Activated T-helper 17 cell treated with anti-CD3 and anti-CD28 coated beads, Interleukin-2, amount 50 U/mL, for 72 hours (primary cell): ENCODE results near the gene RAE1. TPM values are rescaled to one million over a fixed set of nuclear protein-coding genes. Genes with fewer than 3 reads are reported as not detected.

ENCODE experiments used
- ATAC-seq: fragments of 150-1000 bp; cut with Tn5 transposase; replicated peaks from 2 replicates; pipeline ENCODE4 v1.10.0; 2021; ENCODE audit warnings: mild to moderate bottlenecking, moderate library complexity
- H3K27ac Mint-ChIP-seq: one replicate; pipeline ENCODE4 v1.8.0; 2022; ENCODE audit warnings: mixed read lengths
- H3K27me3 Mint-ChIP-seq: one replicate; pipeline ENCODE4 v1.8.0; 2022; ENCODE audit warnings: mixed read lengths
- H3K36me3 Mint-ChIP-seq: one replicate; pipeline ENCODE4 v1.8.0; 2022; ENCODE audit warnings: low read depth, mild to moderate bottlenecking, mixed read lengths
- H3K4me1 Mint-ChIP-seq: one replicate; pipeline ENCODE4 v1.8.0; 2022; ENCODE audit warnings: mixed read lengths
- H3K4me3 Mint-ChIP-seq: one replicate; pipeline ENCODE4 v1.8.0; 2022; ENCODE audit warnings: mild to moderate bottlenecking, mixed read lengths
- H3K9me3 Mint-ChIP-seq: one replicate; pipeline ENCODE4 v1.8.0; 2022; ENCODE audit warnings: mixed read lengths
- total RNA-seq, 2 donors: library from RNA; stranded (reverse); gene quantifications; one replicate each; pipeline ENCODE4 v1.2.3, GENCODE V29; 2022

The RAE1 gene
- total RNA-seq, 2 donors from 2014 or later = 48.3 to 79.7 TPM

- no peaks in the 10 kb centered on the region for H3K9me3 Mint-ChIP-seq
- peaks cover 6% of the 10 kb centered on the region for H3K4me1 Mint-ChIP-seq
- peak overlapping the region; percentile 25 for H3K27ac Mint-ChIP-seq
- no peak overlapping the region for H3K4me3 Mint-ChIP-seq
- peaks cover 39% of the 10 kb centered on the region for H3K36me3 Mint-ChIP-seq
- no peaks in the 10 kb centered on the region for H3K27me3 Mint-ChIP-seq
- ATAC-seq = no peak
Measured at GRCh38 chr20:57383447-57384347, 32.6 kb downstream of the RAE1 start.

GRCh38 chr20:57384486-57384885, 33.4 kb downstream of the RAE1 start:
- no peaks in the 10 kb centered on the region for H3K27me3 Mint-ChIP-seq
- H3K36me3 Mint-ChIP-seq = peaks cover 31% of the 10 kb centered on the region
- no peak overlapping the region for H3K4me3 Mint-ChIP-seq
- H3K27ac Mint-ChIP-seq = peak overlapping the region; percentile 25
- H3K9me3 Mint-ChIP-seq = no peaks in the 10 kb centered on the region
- H3K4me1 Mint-ChIP-seq = peaks cover 6% of the 10 kb centered on the region
- no peak for ATAC-seq

GRCh38 chr20:57384953-57385761, 34.1 kb downstream of the RAE1 start:
- ATAC-seq = no peak
- no peak overlapping the region for H3K4me3 Mint-ChIP-seq
- peak overlapping the region; percentile 25 for H3K27ac Mint-ChIP-seq
- H3K4me1 Mint-ChIP-seq = peaks cover 6% of the 10 kb centered on the region
- no peaks in the 10 kb centered on the region for H3K9me3 Mint-ChIP-seq
- no peaks in the 10 kb centered on the region for H3K27me3 Mint-ChIP-seq
- peaks cover 25% of the 10 kb centered on the region for H3K36me3 Mint-ChIP-seq

GRCh38 chr20:57385940-57386339, 34.9 kb downstream of the RAE1 start:
- Mint-ChIP-seq H3K36me3 (peaks cover 17% of the 10 kb centered on the region), H3K27ac (no peak overlapping the region), H3K4me3 (no peak overlapping the region), H3K9me3 (no peaks in the 10 kb centered on the region), H3K27me3 (no peaks in the 10 kb centered on the region), H3K4me1 (peaks cover 6% of the 10 kb centered on the region)
- ATAC-seq = no peak

- Mint-ChIP-seq H3K27ac (no peak overlapping the region), H3K4me1 (peaks cover 2% of the 10 kb centered on the region), H3K4me3 (no peak overlapping the region), H3K27me3 (no peaks in the 10 kb centered on the region), H3K9me3 (no peaks in the 10 kb centered on the region), H3K36me3 (peaks cover 10% of the 10 kb centered on the region)
- ATAC-seq = no peak
Measured at GRCh38 chr20:57386762-57387161, 35.7 kb downstream of the RAE1 start.

GRCh38 chr20:57387463-57387862, 36.4 kb downstream of the RAE1 start:
- Mint-ChIP-seq H3K27me3 (no peaks in the 10 kb centered on the region), H3K4me3 (no peak overlapping the region), H3K27ac (no peak overlapping the region), H3K4me1 (no peaks in the 10 kb centered on the region), H3K9me3 (no peaks in the 10 kb centered on the region), H3K36me3 (peaks cover 15% of the 10 kb centered on the region)
- ATAC-seq = no peak

- H3K36me3 Mint-ChIP-seq = peaks cover 20% of the 10 kb centered on the region
- no peaks in the 10 kb centered on the region for H3K27me3 Mint-ChIP-seq
- no peak overlapping the region for H3K27ac Mint-ChIP-seq
- peaks cover 1% of the 10 kb centered on the region for H3K4me1 Mint-ChIP-seq
- H3K4me3 Mint-ChIP-seq = no peak overlapping the region
- H3K9me3 Mint-ChIP-seq = no peaks in the 10 kb centered on the region
- no peak for ATAC-seq
Measured at GRCh38 chr20:57387945-57388371, 36.9 kb downstream of the RAE1 start.

GRCh38 chr20:57388953-57389694, 38.1 kb downstream of the RAE1 start:
- no peaks in the 10 kb centered on the region for H3K9me3 Mint-ChIP-seq
- no peaks in the 10 kb centered on the region for H3K27me3 Mint-ChIP-seq
- H3K27ac Mint-ChIP-seq = peak overlapping the region; percentile 81
- H3K4me1 Mint-ChIP-seq = peaks cover 13% of the 10 kb centered on the region
- H3K4me3 Mint-ChIP-seq = peak overlapping the region; percentile 92
- peaks cover 30% of the 10 kb centered on the region for H3K36me3 Mint-ChIP-seq
- peak; percentile 12 for ATAC-seq

- H3K27me3 Mint-ChIP-seq = no peaks in the 10 kb centered on the region
- ATAC-seq = peak; percentile 13
- H3K4me1 Mint-ChIP-seq = peaks cover 14% of the 10 kb centered on the region
- H3K4me3 Mint-ChIP-seq = peak overlapping the region; percentile 92
- peaks cover 32% of the 10 kb centered on the region for H3K36me3 Mint-ChIP-seq
- no peaks in the 10 kb centered on the region for H3K9me3 Mint-ChIP-seq
- H3K27ac Mint-ChIP-seq = peak overlapping the region; percentile 89
Measured at GRCh38 chr20:57389695-57390603, 38.9 kb downstream of the RAE1 start.

GRCh38 chr20:57390604-57391438, 39.8 kb downstream of the RAE1 start, which contains the start of gene RBM38:
Gene RBM38, plus strand, starts transcription at chr20:57391396. Its CDS starts 186 bp downstream, at chr20:57391582.
- Mint-ChIP-seq H3K27ac (peak within 1 kb of the TSS; percentile 89), H3K27me3 (no peaks in the 10 kb centered on the region), H3K4me3 (peak within 1 kb of the TSS; percentile 92), H3K36me3 (peaks cover 41% of the 10 kb centered on the region), H3K4me1 (peaks cover 14% of the 10 kb centered on the region), H3K9me3 (no peaks in the 10 kb centered on the region)
- peak; percentile 73 for ATAC-seq

GRCh38 chr20:57391439-57392301, 40.6 kb downstream of the RAE1 start:
- ATAC-seq = peak; percentile 8
- Mint-ChIP-seq H3K27ac (peak overlapping the region; percentile 89), H3K27me3 (no peaks in the 10 kb centered on the region), H3K36me3 (peaks cover 49% of the 10 kb centered on the region), H3K9me3 (no peaks in the 10 kb centered on the region), H3K4me3 (peak overlapping the region; percentile 83), H3K4me1 (peaks cover 17% of the 10 kb centered on the region)
